NCI-H510A treated with DMSO at 0.1 percent for 48 hours (cell line): ENCODE measurements around the gene WDR73.
A peak's percentile ranks its signal among the peaks of the same experiment; 100 is the strongest.

Source experiments
- DNase-seq: peaks from one replicate; lab custom pipeline; 2025; lab: John Stamatoyannopoulos, UW

Gene WDR73

GRCh38 chr15:84611631-84612030 is 42.5 kb downstream of the WDR73 start:
- DNase-seq, result no peak

- DNase-seq, result no peak
These were observed 44.1 kb downstream of the WDR73 start for GRCh38 chr15:84609818-84610525.

GRCh38 chr15:84608707-84609284 is 45.3 kb downstream of the WDR73 start:
- no peak for DNase-seq

GRCh38 chr15:84606653-84607120 is 47.4 kb downstream of the WDR73 start:
- no peak for DNase-seq

- DNase-seq, result no peak
These were observed 48.6 kb downstream of the WDR73 start for GRCh38 chr15:84605554-84605882.

- no peak for DNase-seq
These were observed 49.1 kb downstream of the WDR73 start for GRCh38 chr15:84604826-84605553.

GRCh38 chr15:84603630-84604379 is 50.3 kb downstream of the WDR73 start:
- DNase-seq, result no peak

GRCh38 chr15:84601555-84601838 is 52.6 kb downstream of the WDR73 start:
- DNase-seq, result no peak

GRCh38 chr15:84600687-84601554 is 53.2 kb downstream of the WDR73 start, which contains the start of gene ZSCAN2:
Gene ZSCAN2, plus strand, starts transcription at chr15:84601009. Its CDS starts 2,919 bp downstream, at chr15:84603928.
- DNase-seq, result peak; percentile 88

- DNase-seq, result peak; percentile 72
These were observed 53.8 kb downstream of the WDR73 start for GRCh38 chr15:84600331-84600686.

GRCh38 chr15:84599906-84600305 is 54.2 kb downstream of the WDR73 start:
- no peak for DNase-seq

GRCh38 chr15:84598993-84599392 is 55.1 kb downstream of the WDR73 start:
- DNase-seq, result peak; percentile 4

GRCh38 chr15:84598250-84598649 is 55.8 kb downstream of the WDR73 start:
- no peak for DNase-seq

GRCh38 chr15:84597296-84597695 is 56.8 kb downstream of the WDR73 start:
- DNase-seq, result no peak

GRCh38 chr15:84595660-84596059 is 58.4 kb downstream of the WDR73 start:
- DNase-seq, result no peak

GRCh38 chr15:84594617-84595290 is 59.3 kb downstream of the WDR73 start:
- no peak for DNase-seq

GRCh38 chr15:84591815-84592214 is 62.3 kb downstream of the WDR73 start:
- DNase-seq, result no peak

- DNase-seq, result no peak
These were observed 63.7 kb downstream of the WDR73 start for GRCh38 chr15:84590406-84590805.
